ENCODE data around the gene PIGN.
"Not testable (repeated sequence)": the region's sequence is repeated elsewhere in the genome, so short reads cannot be mapped to it uniquely, and the experiment has no call there.

PIGN gene

DNA sequence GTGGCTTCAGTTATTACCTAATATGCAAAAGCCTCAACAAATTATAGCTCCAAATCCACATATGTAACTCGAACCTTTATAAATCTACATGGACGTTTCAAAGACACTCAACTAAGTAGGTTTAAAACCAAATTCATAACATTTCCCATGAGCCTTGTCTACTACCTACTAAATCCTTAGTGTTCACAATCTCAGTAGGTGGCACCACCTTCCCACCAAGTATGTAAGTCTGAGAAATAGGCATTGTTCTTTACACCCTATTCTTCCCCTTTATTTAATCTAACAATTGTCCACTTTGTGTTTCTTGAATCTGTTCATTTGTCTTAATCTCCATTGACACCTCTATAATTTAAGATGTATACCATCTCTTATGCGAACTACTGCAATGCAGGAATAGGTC lies 4.6 kb downstream of the PIGN start:
- DNase-seq (ENCODE audit: low read depth in 2 of 2), result no peak

DNA sequence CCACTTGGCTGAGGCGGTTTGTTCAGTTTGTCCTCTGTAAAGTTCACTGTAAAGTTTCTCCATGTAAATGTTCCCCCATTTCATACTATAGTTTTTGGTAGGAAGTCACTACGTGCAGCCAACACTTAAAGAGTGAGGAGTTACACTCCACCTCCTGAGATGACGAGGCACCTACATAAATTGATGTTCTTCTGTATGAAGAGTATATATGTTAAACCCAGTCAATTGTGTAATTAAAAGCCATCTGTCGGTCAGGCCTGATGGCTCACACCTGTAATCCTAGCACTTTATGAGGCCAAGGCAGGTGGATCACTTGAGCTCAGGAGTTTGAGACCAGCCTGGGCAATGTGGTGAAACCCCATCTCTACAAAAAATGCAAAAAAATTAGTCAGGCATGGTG lies 7.6 kb downstream of the PIGN start:
- DNase-seq (ENCODE audit: low read depth in 2 of 2), result no peak

- DNase-seq (ENCODE audit: low read depth in 2 of 2), result no peak
Measured at GRCh38 chr18:62177271-62177670, 9.6 kb downstream of the PIGN start.

- DNase-seq (ENCODE audit: low read depth in 2 of 2), result no peak
Measured at GRCh38 chr18:62175521-62175920, 11.3 kb downstream of the PIGN start.

DNA sequence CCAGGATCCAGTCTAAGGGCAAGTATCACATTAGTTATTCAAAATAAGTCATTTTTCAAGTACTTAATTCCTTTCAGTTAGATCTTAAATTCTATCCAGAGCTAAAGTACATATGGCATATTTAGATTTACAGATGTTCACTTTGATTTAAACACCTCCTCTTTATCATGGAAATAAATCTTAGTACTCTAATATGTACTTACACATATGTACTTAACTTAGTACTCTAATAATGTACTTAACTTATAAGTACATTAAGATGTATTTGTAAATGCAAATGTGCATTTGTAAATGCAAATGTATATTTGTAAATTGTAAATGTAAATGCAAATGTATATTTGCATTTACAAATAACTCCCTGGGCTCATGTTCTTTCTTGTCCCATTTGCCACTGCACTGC lies 14.6 kb downstream of the PIGN start:
- DNase-seq (ENCODE audit: low read depth in 2 of 2), result no peak

DNA sequence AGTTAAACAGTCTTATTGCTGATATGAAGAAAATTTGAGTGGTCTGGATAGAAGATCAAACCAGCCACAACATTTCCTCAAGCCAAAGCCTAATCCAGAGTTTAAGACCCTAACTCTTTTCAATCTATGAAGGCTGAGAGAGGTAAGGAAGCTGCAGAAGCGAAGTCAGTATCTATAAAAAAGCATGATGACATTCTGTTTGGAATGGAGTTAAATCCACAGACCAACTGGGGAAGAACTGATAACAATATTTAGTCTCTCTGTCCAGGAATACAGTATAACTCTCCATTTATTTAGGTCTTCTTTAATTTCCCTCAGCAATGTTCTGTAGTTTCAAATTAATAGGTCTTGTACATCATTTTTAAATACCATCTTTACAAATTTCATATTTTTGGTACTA lies 16.0 kb downstream of the PIGN start:
- no peak for DNase-seq (ENCODE audit: low read depth in 2 of 2)

GRCh38 chr18:62166524-62166923 lies 20.3 kb downstream of the PIGN start:
- not testable (repeated sequence) for DNase-seq (ENCODE audit: low read depth in 2 of 2)

DNA sequence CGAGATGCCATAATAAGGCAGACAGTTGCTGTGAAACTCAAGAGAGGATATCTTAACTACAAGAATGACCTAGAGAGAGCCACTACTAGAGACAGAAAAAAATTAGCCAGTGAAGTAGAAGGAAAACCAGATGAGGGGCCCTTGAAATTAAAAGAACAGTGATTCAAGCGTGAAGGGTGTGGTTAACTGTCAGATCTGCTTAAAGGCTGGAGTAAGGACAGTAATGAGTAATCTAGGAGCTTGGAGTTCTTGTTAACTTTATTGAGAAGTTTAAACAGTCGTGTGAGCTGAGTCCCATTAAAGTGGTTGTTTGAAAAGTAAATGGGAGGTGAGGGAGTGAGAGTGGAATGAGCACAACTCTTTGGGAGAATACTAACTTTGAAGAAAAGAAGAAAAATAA lies 21.3 kb downstream of the PIGN start:
- no peak for DNase-seq (ENCODE audit: low read depth in 2 of 2)

DNA sequence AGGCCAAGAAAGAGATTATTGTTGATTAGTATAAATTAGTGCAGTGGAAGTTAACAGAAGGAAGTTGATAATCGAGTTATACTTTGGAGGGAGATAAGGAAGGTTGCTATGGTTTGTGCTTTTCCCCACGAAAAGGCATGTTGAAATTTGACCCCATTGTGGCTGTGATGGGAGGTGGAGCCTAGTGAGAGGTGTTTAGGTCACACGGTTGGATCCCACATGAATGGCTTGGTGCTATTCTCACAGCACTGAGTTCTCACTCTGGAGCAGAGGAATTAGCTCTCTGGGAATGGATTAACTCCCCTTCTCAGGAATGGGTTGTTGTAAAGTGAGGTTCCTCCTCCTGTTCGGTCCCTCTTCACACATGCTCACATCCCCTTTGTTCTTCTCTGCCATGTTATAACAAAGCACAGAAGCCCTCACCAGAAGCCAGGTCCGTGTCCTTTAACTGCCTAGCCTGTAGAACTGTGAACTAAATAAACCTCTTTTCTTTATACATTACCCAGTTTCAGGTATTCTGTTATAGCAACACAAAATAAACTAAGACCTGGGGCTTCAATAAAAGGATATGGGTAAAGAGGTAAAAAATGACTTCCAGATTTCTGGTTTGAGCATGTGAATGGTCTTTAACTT lies 21.9 kb downstream of the PIGN start:
- no peak for DNase-seq (ENCODE audit: low read depth in 2 of 2)

DNA sequence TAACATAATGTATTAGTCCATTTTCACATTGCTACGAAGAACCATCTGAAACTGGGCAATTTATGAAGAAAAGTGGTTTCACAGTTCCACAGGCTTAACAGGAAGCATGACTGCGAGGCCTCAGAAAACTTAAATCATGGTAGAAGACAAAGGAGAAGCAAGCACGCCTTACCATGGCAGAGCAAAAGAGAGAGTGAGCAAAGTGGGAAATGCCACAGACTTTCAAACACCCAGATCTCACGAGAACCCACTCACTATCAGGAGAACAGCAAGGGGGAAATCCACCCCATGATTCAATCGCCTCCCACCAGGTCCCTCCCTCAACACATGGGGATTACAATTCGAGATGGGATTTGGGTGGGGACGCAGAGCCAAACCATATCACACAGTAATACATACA lies 22.5 kb downstream of the PIGN start:
- no peak for DNase-seq (ENCODE audit: low read depth in 2 of 2)

DNA sequence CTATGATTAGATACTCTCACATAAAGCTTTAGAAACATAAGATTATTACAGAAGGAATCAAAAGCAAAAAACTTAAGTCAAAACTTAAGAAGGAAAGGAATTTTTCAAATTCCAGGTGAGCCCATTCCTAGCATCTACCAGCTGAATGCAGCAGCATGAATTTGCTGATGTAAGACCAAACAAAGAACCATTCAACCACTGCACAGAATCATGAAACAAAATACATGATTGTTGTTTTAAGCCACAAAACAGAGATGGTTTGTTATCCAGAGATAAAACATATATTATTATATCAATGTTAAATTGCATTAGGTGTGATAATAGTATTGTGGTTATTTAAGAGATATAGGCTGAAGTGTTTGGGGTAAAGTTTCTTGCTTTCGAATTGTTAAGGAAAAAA lies 29.0 kb downstream of the PIGN start:
- DNase-seq (ENCODE audit: low read depth in 2 of 2), result no peak

DNA sequence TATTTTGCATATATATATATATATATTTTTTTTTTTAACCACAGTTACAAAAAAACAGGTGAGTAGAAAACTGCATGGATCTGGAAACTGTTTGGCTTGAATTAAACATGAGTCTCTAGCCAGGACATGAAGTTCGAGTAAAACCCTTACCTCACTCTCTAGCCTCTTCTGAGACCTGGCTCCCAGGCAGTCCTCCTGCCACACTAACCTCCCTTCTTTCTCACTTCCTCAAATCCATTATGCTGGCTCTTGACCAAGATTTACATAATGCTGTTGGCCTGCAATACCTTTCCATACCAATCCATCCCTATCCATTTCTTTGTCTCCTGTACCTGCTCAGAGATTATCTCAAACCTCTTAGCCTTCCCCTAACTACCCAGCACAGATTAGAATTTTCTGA lies 34.0 kb downstream of the PIGN start:
- DNase-seq (ENCODE audit: low read depth in 2 of 2), result no peak

DNA sequence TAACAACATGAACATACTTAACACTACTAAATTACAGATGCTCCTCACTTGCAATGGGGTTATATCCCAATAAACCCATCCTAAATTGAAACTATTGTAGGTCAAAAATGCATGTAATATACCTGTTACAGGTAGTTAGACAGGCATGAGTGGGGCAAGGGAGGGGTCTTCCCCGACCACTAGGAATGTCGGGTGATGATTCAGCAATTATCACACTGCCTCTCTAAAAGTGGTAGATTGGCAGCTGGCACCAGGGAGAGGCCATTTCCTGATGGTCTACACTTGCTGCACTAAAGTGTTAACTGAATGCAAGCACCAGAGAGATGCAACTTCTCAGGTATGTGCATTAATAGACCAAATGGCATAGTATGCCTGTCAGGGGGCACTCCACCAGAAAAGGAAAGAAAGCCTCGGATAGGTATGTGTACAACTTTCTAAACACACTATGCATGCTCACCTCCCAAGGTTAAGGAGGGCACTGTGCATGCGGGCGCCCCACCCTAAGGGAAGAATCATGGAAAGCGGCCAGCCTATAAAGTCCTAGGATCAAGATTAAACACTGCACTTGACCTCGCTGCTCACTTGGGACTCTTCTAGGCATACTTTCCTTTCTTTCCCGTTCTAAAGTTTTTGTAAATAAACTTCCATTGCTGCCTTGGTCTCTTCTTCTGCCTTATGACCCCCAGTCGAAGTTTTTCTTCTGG lies 35.6 kb downstream of the PIGN start:
- no peak for DNase-seq (ENCODE audit: low read depth in 2 of 2)

DNA sequence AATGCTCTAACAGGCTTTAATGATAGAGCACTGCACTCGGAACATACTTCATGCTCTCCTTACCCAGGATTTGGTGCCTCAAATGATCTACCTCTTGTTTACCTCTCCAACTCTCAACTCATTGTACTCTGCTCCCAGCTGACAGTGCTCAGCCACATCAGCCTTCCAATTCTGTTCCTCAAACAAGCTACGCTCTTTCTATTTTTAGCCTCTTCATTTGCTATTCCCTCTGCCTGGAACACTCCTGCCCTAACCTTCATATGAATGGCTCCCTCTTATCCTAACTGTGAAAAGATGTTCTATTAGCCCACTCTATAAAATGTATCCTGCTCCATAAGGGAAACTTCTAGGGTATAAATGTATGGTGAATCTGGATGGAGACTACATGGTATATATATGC lies 42.5 kb downstream of the PIGN start:
- DNase-seq (ENCODE audit: low read depth in 2 of 2), result no peak

DNA sequence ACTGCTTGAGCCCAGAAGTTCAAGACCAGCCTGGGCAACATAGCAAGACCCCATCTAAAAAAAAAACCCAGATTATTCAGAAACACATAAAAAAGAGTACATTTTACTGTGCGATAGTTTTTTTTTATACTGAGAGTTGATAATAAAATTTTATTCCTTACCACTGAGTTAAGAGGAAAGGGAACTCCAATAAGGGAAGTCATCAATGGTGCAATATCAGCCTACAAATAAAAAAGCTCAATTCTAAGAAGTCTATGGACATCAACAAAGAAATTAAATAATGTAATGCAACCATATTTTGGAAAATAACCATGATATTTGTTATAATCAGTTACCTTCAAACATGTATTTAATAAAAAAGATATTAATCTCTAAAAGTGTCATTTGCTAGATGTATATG lies 46.6 kb downstream of the PIGN start:
- DNase-seq (ENCODE audit: low read depth in 2 of 2), result no peak

GRCh38 chr18:62138461-62139235 lies 48.2 kb downstream of the PIGN start:
- DNase-seq (ENCODE audit: low read depth in 2 of 2), result no peak

- DNase-seq (ENCODE audit: low read depth in 2 of 2), result peak; percentile 2 to 22
Measured at GRCh38 chr18:62131301-62131909, 55.5 kb downstream of the PIGN start.

GRCh38 chr18:62128157-62128556 lies 58.7 kb downstream of the PIGN start:
- no peak for DNase-seq (ENCODE audit: low read depth in 2 of 2)

DNA sequence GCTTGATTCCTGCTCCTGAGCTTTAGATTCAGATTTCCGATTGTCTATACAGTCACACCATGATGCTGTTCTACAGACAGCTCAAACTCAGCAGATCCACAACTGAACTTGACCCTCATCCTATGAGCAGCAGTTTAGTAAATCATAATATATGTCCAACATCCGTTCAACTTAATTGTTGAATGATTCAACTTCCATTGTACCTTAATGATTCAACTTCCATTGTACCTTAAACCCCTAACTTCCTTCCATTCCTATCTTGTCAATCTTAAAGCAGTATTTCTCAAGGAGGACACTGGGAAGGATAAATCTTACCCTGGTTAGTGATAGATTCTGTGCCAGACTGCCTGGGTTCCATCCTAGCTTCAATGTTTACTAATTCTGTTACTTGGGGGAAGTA lies 60.1 kb downstream of the PIGN start:
- DNase-seq (ENCODE audit: low read depth in 2 of 2), result no peak

GRCh38 chr18:62125702-62126101 lies 61.2 kb downstream of the PIGN start:
- no peak for DNase-seq (ENCODE audit: low read depth in 2 of 2)

- DNase-seq (ENCODE audit: low read depth in 2 of 2), result no peak
Measured at GRCh38 chr18:62122330-62122729, 64.5 kb downstream of the PIGN start.

GRCh38 chr18:62119884-62120283 lies 67.0 kb downstream of the PIGN start:
- DNase-seq (ENCODE audit: low read depth in 2 of 2), result no peak

DNA sequence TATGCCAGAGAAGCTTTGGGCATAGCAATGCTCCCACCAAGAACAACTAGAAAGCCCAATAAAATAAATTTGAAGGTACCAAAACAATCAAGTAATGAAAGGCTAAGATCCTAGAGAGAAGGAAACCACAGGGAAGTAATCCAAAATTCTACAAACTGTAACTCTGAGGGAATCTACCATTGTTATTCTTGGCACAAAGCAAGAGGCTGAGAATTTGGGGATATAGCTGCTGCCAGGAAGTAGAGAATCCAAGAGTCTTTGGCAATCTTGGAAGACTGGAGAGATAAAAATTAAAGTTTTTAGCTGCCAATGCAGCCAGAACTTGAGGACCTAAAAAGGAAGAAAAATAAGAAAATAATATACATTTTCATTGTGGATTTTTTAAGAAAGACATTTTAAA lies 68.5 kb downstream of the PIGN start:
- no peak for DNase-seq (ENCODE audit: low read depth in 2 of 2)

Measured in stimulated activated CD8-positive, alpha-beta memory T cell treated with anti-CD3 and anti-CD28 coated beads, Interleukin-2, amount 100 ng/mL, for 1 hour (primary cell).